ENCODE measurements around the gene TMEM232. TPM values are rescaled to one million over a fixed set of nuclear protein-coding genes. Genes with fewer than 3 reads are reported as not detected.

TMEM232 gene
- total RNA-seq, 1 experiment from 2014 or later = 0.21 TPM

- intact Hi-C loops (cut with micrococcal nuclease; ENCODE audit: unreplicated experiment) = no loop called here
Measured at GRCh38 chr5:110681953-110682352, 44.5 kb downstream of the TMEM232 start.

DNA sequence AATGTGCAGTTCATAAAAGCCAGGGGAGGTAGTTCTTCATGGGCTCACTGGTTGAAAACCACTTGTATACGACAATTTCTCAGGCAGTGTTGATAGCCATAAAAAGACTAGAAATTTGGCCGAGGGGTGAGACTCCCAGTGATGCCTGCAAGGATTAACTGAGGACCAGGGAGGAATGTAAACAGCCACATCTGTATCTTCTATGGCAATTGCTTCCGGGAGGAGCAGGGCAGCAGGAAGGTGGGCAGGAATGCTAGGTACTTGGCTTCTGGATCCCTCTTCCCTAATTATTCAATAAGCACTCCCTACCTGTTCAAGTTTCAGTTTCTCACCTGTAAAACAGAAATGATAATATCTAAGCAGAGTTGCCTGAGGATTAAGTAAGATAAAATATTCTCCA is 45.4 kb downstream of the TMEM232 start:
- in situ Hi-C loops (cut with HindIII; ENCODE audit: low pct_unique_long_range_greater_than_20kb, low sequenced_read_pairs) = no loop called here
- no peak for ATAC-seq
- H3K27me3 ChIP-seq (ENCODE audit: control insufficient read depth, insufficient read depth, low read length) = no peaks in the 10 kb centered on the region

More at GRCh38 chr5:110681953-110682352, 44.5 kb downstream of the TMEM232 start:
- no peak overlapping the region for H3K27ac ChIP-seq (ENCODE audit: low read length)
- no peaks in the 10 kb centered on the region for H3K9me3 ChIP-seq (ENCODE audit: control insufficient read depth, insufficient read depth, low read depth, low read length)
- no peak for ATAC-seq
- ChIA-PET POLR2A (no interaction called here), CTCF (no interaction called here)
- no peaks in the 10 kb centered on the region for H3K4me1 ChIP-seq (ENCODE audit: control insufficient read depth, insufficient read depth, low read length)
- no peaks in the 10 kb centered on the region for H3K27me3 ChIP-seq (ENCODE audit: control insufficient read depth, insufficient read depth, low read length)
- TF ChIP-seq POLR2AphosphoS5 (IDR thresholded peaks at IDR 0.05; ENCODE audit: low read depth, low read length) (no peak), TCF7L2 (IDR thresholded peaks at IDR 0.05; ENCODE audit: low read depth, low read length) (no peak), REST (IDR thresholded peaks at IDR 0.05; ENCODE audit: insufficient read depth in 1 of 2, low read depth in 2 of 2, low read length in 1 of 2) (no peak), SIN3A (IDR thresholded peaks at IDR 0.05; ENCODE audit: borderline replicate concordance, insufficient read depth, low read depth, low read length) (no peak)
- TF ChIP-seq, protein P1, sequence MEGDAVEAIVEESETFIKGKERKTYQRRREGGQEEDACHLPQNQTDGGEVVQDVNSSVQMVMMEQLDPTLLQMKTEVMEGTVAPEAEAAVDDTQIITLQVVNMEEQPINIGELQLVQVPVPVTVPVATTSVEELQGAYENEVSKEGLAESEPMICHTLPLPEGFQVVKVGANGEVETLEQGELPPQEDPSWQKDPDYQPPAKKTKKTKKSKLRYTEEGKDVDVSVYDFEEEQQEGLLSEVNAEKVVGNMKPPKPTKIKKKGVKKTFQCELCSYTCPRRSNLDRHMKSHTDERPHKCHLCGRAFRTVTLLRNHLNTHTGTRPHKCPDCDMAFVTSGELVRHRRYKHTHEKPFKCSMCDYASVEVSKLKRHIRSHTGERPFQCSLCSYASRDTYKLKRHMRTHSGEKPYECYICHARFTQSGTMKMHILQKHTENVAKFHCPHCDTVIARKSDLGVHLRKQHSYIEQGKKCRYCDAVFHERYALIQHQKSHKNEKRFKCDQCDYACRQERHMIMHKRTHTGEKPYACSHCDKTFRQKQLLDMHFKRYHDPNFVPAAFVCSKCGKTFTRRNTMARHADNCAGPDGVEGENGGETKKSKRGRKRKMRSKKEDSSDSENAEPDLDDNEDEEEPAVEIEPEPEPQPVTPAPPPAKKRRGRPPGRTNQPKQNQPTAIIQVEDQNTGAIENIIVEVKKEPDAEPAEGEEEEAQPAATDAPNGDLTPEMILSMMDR (IDR thresholded peaks at IDR 0.05) = no peak
- no peaks in the 10 kb centered on the region for H3K36me3 ChIP-seq (ENCODE audit: control insufficient read depth, insufficient read depth, low read length)
- no peak for DNase-seq (ENCODE audit: low read depth, low spot score)
- no peak overlapping the region for H3K4me3 ChIP-seq (ENCODE audit: low read depth in 2 of 2, low read length in 2 of 2)
- in situ Hi-C loops (cut with HindIII; ENCODE audit: low pct_unique_long_range_greater_than_20kb, low sequenced_read_pairs) = no loop called here
- no TSS peak for BruUV-seq (replicated peaks)

More for the DNA sequence above, 45.4 kb downstream of the TMEM232 start:
- POLR2A ChIA-PET = no interaction called here
- Histone ChIP-seq H3K9me3 (ENCODE audit: control insufficient read depth, insufficient read depth, low read depth, low read length) (no peaks in the 10 kb centered on the region), H3K36me3 (ENCODE audit: control insufficient read depth, insufficient read depth, low read length) (no peaks in the 10 kb centered on the region), H3K4me3 (ENCODE audit: low read depth in 2 of 2, low read length in 2 of 2) (no peak overlapping the region), H3K27ac (ENCODE audit: low read length) (no peak overlapping the region), H3K4me1 (ENCODE audit: control insufficient read depth, insufficient read depth, low read length) (no peaks in the 10 kb centered on the region)
- BruUV-seq (replicated peaks) = no TSS peak
- TF ChIP-seq SIN3A (IDR thresholded peaks at IDR 0.05; ENCODE audit: borderline replicate concordance, insufficient read depth, low read depth, low read length) (no peak), POLR2AphosphoS5 (IDR thresholded peaks at IDR 0.05; ENCODE audit: low read depth, low read length) (no peak), TCF7L2 (IDR thresholded peaks at IDR 0.05; ENCODE audit: low read depth, low read length) (no peak), REST (IDR thresholded peaks at IDR 0.05; ENCODE audit: insufficient read depth in 1 of 2, low read depth in 2 of 2, low read length in 1 of 2) (no peak)
- TF ChIP-seq, protein P1 (IDR thresholded peaks at IDR 0.05) = no peak
- CTCF ChIA-PET = no interaction called here
- DNase-seq (ENCODE audit: low read depth, low spot score) = no peak
- intact Hi-C loops (cut with micrococcal nuclease; ENCODE audit: unreplicated experiment) = no loop called here

Data from Panc1 (cell line).